LNCaP clone FGC (cell line): ENCODE measurements around the gene FAM171A2.

Experiments
- DNase-seq: peaks from one replicate; pipeline ENCODE4 v3.0.0-alpha.2; 2011; ENCODE audit warnings: low read depth
- H3K4me3 ChIP-seq: 2 replicates; pipeline ENCODE4 v1.5.1; 2011; ENCODE audit warnings: mild to moderate bottlenecking, low read depth, low read length, control low read depth
- TF ChIP-seq, protein P1 (sequence below): IDR thresholded peaks from 2 replicates; pipeline ENCODE4 v1.5.1; 2012; ENCODE audit warnings: mild to moderate bottlenecking; ENCODE audit not compliant: control insufficient read depth, insufficient read depth; ENCODE audit errors: extremely low read depth

Gene FAM171A2

DNA sequence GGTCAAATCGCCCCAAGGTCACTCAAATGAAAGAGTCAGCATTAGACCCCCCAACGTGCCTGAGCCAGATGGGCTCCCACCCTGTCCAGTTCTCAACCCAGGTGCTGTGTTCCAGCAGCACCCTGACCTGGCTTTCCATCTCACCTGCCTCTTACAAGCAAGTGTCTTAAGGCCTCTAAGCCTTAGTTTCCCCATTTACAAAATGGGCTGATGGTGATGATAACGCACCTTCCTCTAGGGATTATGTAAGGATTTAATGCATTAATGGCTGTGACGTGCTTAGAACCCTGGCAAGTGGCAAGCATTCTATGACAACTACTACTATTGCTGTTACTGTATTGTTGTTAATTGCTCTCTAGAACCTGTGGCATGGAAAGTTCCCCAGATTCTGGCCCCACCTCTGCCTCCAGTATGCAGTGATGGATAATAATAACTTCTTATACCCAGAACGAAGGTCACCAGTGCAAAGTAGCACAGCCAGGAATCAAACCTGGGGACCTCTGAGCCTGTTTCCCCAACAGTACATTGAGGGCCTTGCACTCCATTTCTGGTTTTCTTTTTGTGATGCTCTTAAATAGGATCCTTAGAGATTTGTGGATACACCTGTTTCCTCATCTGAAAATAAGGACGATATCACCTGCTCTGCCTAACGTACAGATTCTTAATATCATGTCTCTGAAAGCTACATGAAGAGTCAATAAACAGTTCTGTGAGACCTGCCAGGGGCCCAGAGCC is 35.8 kb downstream of the FAM171A2 start:
- TF ChIP-seq, protein P1, sequence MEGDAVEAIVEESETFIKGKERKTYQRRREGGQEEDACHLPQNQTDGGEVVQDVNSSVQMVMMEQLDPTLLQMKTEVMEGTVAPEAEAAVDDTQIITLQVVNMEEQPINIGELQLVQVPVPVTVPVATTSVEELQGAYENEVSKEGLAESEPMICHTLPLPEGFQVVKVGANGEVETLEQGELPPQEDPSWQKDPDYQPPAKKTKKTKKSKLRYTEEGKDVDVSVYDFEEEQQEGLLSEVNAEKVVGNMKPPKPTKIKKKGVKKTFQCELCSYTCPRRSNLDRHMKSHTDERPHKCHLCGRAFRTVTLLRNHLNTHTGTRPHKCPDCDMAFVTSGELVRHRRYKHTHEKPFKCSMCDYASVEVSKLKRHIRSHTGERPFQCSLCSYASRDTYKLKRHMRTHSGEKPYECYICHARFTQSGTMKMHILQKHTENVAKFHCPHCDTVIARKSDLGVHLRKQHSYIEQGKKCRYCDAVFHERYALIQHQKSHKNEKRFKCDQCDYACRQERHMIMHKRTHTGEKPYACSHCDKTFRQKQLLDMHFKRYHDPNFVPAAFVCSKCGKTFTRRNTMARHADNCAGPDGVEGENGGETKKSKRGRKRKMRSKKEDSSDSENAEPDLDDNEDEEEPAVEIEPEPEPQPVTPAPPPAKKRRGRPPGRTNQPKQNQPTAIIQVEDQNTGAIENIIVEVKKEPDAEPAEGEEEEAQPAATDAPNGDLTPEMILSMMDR: no peak
- H3K4me3 ChIP-seq: no peak overlapping the region
- DNase-seq: no peak

GRCh38 chr17:44326861-44327444 is 36.7 kb downstream of the FAM171A2 start:
- H3K4me3 ChIP-seq: no peak overlapping the region
- TF ChIP-seq, protein P1: no peak
- DNase-seq: no peak

GRCh38 chr17:44324571-44325275 is 38.9 kb downstream of the FAM171A2 start, which contains the start of gene SLC25A39:
Gene SLC25A39 (minus strand): TSS chr17:44324823. CDS start chr17:44323562, 1,261 bp downstream.
- TF ChIP-seq, protein P1: no peak
- peak; percentile 51 for DNase-seq
- H3K4me3 ChIP-seq: peak within 1 kb of the TSS; percentile 81

GRCh38 chr17:44324092-44324570 is 39.5 kb downstream of the FAM171A2 start:
- no peak for DNase-seq
- peak overlapping the region; percentile 81 for H3K4me3 ChIP-seq
- TF ChIP-seq, protein P1: no peak

DNA sequence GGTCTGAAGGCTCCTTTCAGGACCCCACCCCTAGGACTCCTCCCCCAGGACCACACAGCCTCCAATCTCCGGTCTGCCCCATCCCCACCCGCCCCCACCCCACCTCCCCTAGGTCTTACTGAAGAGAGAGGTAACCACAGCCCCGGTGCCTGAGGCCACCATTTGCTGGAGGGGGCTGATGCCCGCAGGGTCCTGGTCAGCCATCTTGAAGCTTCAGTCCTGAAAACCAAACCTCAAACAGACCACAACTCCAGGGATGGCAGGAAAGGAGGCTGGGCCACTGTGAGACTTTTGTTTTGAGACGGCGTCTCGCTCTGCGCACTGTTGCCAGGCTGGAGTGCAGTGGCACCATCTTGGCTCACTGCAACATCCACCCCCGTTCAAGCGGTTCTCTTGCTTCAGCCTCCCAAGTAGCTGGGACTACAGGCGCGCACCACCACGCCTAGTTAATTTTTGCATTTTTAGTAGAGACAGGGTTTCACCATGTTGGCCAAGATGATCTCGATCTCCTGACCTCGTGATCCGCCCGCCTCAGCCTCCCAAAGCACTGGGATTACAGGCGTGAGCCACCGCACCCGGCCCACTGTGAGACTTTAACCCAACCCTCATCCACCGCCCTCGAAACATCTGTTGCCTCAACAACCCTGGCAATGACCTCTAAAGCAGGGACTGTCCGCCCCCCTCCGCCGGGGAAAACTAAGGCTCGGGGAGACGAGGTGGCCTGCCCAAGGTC is 40.1 kb downstream of the FAM171A2 start:
- peak overlapping the region; percentile 81 for H3K4me3 ChIP-seq
- no peak for DNase-seq
- TF ChIP-seq, protein P1: no peak

GRCh38 chr17:44322236-44322895 is 41.3 kb downstream of the FAM171A2 start:
- H3K4me3 ChIP-seq: no peak overlapping the region
- DNase-seq: no peak
- TF ChIP-seq, protein P1: no peak
